ENCODE results near the gene SPINK4.
A peak's percentile ranks its signal among the peaks of the same experiment; 100 is the strongest.

Gene SPINK4

GRCh38 chr9:33230756-33231622 is 9.0 kb upstream of the SPINK4 start:
- DNase-seq, result no peak

GRCh38 chr9:33231623-33231942 is 8.4 kb upstream of the SPINK4 start:
- DNase-seq, result no peak

- no peak for DNase-seq
Measured at GRCh38 chr9:33232815-33233214, 7.2 kb upstream of the SPINK4 start.

GRCh38 chr9:33233626-33234342 is 6.2 kb upstream of the SPINK4 start:
- peak; percentile 5 for DNase-seq

- DNase-seq, result no peak
Measured at GRCh38 chr9:33234511-33235467, 5.2 kb upstream of the SPINK4 start.

- no peak for DNase-seq
Measured at GRCh38 chr9:33236571-33236970, 3.4 kb upstream of the SPINK4 start.

- no peak for DNase-seq
Measured at GRCh38 chr9:33241298-33241697, 1.3 kb downstream of the SPINK4 start.

- DNase-seq, result no peak
Measured at GRCh38 chr9:33242609-33243134, 2.7 kb downstream of the SPINK4 start.

- DNase-seq, result peak; percentile 24
Measured at GRCh38 chr9:33244137-33244784, 4.3 kb downstream of the SPINK4 start.

- DNase-seq, result no peak
Measured at GRCh38 chr9:33245341-33245740, 5.4 kb downstream of the SPINK4 start.

- DNase-seq, result no peak
Measured at GRCh38 chr9:33246269-33246860, 6.4 kb downstream of the SPINK4 start.

GRCh38 chr9:33248606-33249005 is 8.6 kb downstream of the SPINK4 start:
- DNase-seq, result no peak

GRCh38 chr9:33249087-33249658 is 9.2 kb downstream of the SPINK4 start:
- no peak for DNase-seq

GRCh38 chr9:33249983-33250382 is 10.0 kb downstream of the SPINK4 start:
- DNase-seq, result no peak

GRCh38 chr9:33250458-33250995 is 10.6 kb downstream of the SPINK4 start:
- DNase-seq, result no peak

GRCh38 chr9:33254211-33254610 is 14.2 kb downstream of the SPINK4 start:
- no peak for DNase-seq

GRCh38 chr9:33255014-33255413 is 15.0 kb downstream of the SPINK4 start:
- DNase-seq, result no peak

GRCh38 chr9:33255471-33255870 is 15.5 kb downstream of the SPINK4 start:
- DNase-seq, result no peak

GRCh38 chr9:33256236-33256635 is 16.3 kb downstream of the SPINK4 start:
- no peak for DNase-seq

GRCh38 chr9:33257276-33257675 is 17.3 kb downstream of the SPINK4 start:
- no peak for DNase-seq

- no peak for DNase-seq
Measured at GRCh38 chr9:33260372-33260771, 20.4 kb downstream of the SPINK4 start.

All from MV-4-11 (cell line).